Brain microvascular endothelial cell (primary cell): ENCODE measurements around the gene TBC1D30.

Experiments
- DNase-seq: peaks from one replicate; pipeline ENCODE4 v3.0.0-alpha.2; 2020
- H3K27ac ChIP-seq: fragments of 250-450 bp; sonication (Bioruptor Pico); 2 replicates; pipeline ENCODE4 v1.5.1; 2020; ENCODE audit warnings: mild to moderate bottlenecking, moderate library complexity
- H3K27me3 ChIP-seq: fragments of 250-450 bp; sonication (Bioruptor Pico); replicated peaks from 2 replicates; pipeline ENCODE4 v1.5.1; 2020; ENCODE audit warnings: mild to moderate bottlenecking
- H3K36me3 ChIP-seq: fragments of 250-450 bp; sonication (Bioruptor Pico); replicated peaks from 2 replicates; pipeline ENCODE4 v1.5.1; 2020; ENCODE audit warnings: mild to moderate bottlenecking
- H3K4me3 ChIP-seq: 2 replicates; pipeline ENCODE4 v1.5.1; 2011; ENCODE audit warnings: low read depth, mild to moderate bottlenecking, control low read depth, low read length, moderate library complexity
- CTCF ChIP-seq: IDR thresholded peaks from 2 replicates; pipeline ENCODE4 v1.5.1; 2011; ENCODE audit warnings: low read depth, mild to moderate bottlenecking, moderate library complexity, low read length, control low read depth, inconsistent platforms; ENCODE audit errors: missing control alignments
- in situ Hi-C: cut with HindIII; loops from 2 replicates; pipeline ENCODE4 v1.10.0; 2017; ENCODE audit warnings: low sequenced_read_pairs, low pct_ligation_motif_present

TBC1D30 gene

GRCh38 chr12:64858882-64859605, 34.6 kb downstream of the TBC1D30 start:
- no peak for TF ChIP-seq CTCF
- in situ Hi-C loops, result no loop called here
- Histone ChIP-seq H3K4me3 (no peak overlapping the region), H3K27me3 (peaks cover 8% of the 10 kb centered on the region), H3K27ac (no peak overlapping the region), H3K36me3 (no peaks in the 10 kb centered on the region)
- no peak for DNase-seq

GRCh38 chr12:64860446-64860998, 36.1 kb downstream of the TBC1D30 start:
- H3K27me3 ChIP-seq, result peaks cover 11% of the 10 kb centered on the region

GRCh38 chr12:64864319-64864718, 39.9 kb downstream of the TBC1D30 start:
- peaks cover 18% of the 10 kb centered on the region for H3K27me3 ChIP-seq

More at GRCh38 chr12:64860446-64860998, 36.1 kb downstream of the TBC1D30 start:
- Histone ChIP-seq H3K27ac (no peak overlapping the region), H3K36me3 (no peaks in the 10 kb centered on the region), H3K4me3 (no peak overlapping the region)
- in situ Hi-C loops, result no loop called here
- DNase-seq, result no peak
- no peak for TF ChIP-seq CTCF

GRCh38 chr12:64875186-64875585, 50.7 kb downstream of the TBC1D30 start:
- no peaks in the 10 kb centered on the region for H3K27me3 ChIP-seq
- in situ Hi-C loops, result no loop called here
- TF ChIP-seq CTCF, result no peak

More at GRCh38 chr12:64864319-64864718, 39.9 kb downstream of the TBC1D30 start:
- no peak for TF ChIP-seq CTCF
- in situ Hi-C loops, result no loop called here
- no peak overlapping the region for H3K27ac ChIP-seq
- DNase-seq, result no peak
- no peak overlapping the region for H3K4me3 ChIP-seq
- H3K36me3 ChIP-seq, result no peaks in the 10 kb centered on the region

GRCh38 chr12:64876388-64877071, 52.1 kb downstream of the TBC1D30 start:
- H3K27me3 ChIP-seq, result no peaks in the 10 kb centered on the region
- no peak overlapping the region for H3K27ac ChIP-seq
- DNase-seq, result no peak
- H3K36me3 ChIP-seq, result no peaks in the 10 kb centered on the region
- in situ Hi-C loops, result no loop called here
- H3K4me3 ChIP-seq, result no peak overlapping the region
- TF ChIP-seq CTCF, result no peak

More at GRCh38 chr12:64875186-64875585, 50.7 kb downstream of the TBC1D30 start:
- DNase-seq, result no peak
- Histone ChIP-seq H3K4me3 (no peak overlapping the region), H3K36me3 (no peaks in the 10 kb centered on the region), H3K27ac (no peak overlapping the region)
